Loucy (cell line): ENCODE results near the gene EIF4E2.

ENCODE experiments used
- EZH2phosphoT487 ChIP-seq: fragments of 200-600 bp; IDR thresholded peaks from 2 replicates; pipeline ENCODE4 v1.6.1; 2018; ENCODE audit warnings: antibody characterized with exemption, mild to moderate bottlenecking, moderate library complexity, borderline replicate concordance
- TF ChIP-seq, protein P1 (sequence below): fragments of 200-600 bp; sonication (generic); conservative IDR thresholded peaks from 2 replicates; pipeline ENCODE4 v1.5.1; 2014; ENCODE audit warnings: mild to moderate bottlenecking, antibody characterized with exemption, low read length

DNA sequence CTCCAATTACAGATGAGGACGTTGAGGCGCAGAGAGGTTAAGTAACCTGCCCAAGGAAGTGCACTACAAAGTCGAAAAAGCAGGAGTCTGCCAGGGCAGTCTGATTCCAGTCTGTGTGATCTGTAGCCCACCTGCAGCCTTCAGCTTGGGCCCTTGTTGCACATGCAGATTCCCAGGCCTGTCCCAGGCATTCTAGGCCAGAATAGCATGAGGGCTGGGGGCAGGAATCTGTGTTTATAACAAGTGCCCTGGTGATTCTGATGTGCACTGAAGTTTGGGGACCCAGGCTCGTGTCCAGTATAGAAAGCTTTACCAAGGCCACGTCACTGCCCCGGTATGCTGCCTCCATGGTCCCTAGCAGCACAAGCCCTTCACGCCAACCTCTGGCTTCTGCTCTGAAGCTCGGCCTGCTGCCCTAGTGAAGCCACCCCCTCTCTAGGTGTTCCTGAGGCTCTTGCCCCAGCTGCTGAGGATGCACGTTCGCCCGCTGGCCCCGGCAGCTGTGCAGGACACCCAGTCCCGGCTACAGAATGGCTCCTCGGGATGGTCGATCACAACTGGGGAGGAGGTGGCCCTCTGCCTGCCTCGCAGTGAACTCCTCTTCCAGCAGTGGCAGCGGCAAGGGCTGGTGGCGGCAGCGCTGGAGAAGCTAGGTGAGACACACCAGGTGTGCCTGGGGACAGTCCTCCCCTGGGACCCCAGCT is 6.4 kb upstream of the EIF4E2 start:
- TF ChIP-seq, protein P1, sequence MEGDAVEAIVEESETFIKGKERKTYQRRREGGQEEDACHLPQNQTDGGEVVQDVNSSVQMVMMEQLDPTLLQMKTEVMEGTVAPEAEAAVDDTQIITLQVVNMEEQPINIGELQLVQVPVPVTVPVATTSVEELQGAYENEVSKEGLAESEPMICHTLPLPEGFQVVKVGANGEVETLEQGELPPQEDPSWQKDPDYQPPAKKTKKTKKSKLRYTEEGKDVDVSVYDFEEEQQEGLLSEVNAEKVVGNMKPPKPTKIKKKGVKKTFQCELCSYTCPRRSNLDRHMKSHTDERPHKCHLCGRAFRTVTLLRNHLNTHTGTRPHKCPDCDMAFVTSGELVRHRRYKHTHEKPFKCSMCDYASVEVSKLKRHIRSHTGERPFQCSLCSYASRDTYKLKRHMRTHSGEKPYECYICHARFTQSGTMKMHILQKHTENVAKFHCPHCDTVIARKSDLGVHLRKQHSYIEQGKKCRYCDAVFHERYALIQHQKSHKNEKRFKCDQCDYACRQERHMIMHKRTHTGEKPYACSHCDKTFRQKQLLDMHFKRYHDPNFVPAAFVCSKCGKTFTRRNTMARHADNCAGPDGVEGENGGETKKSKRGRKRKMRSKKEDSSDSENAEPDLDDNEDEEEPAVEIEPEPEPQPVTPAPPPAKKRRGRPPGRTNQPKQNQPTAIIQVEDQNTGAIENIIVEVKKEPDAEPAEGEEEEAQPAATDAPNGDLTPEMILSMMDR: no peak
- no peak for TF ChIP-seq EZH2phosphoT487
